Fibroblast of peridontal ligament (primary cell): ENCODE results near the gene PRKACG.
"Not testable (repeated sequence)": the region's sequence is repeated elsewhere in the genome, so short reads cannot be mapped to it uniquely, and the experiment has no call there.

Source experiments
- DNase-seq: peaks from one replicate; pipeline ENCODE4 v3.0.0-alpha.2; 2010; ENCODE audit errors: extremely low read depth

Gene PRKACG

DNA sequence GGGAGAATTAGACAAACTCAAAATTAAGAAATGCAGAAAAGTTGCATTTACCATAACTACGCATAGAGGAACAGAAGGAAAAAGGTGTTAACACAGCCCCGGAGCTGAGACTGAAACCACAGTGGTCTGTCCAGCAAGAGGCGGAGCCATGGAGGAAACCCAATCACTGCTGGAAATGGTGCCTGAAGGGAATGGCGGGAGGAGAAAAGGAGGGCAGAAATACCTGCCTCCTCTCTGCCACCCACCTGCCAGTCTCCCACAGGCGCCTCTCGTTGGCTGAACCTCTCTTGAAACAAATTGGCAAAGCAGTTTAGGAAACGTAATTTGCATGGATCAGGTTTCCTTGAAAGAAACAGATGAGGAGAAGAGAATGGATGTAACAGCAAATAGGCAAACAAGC lies 9.7 kb upstream of the PRKACG start:
- no peak for DNase-seq

- no peak for DNase-seq
These were observed 6.6 kb upstream of the PRKACG start for GRCh38 chr9:69020301-69021145.

DNA sequence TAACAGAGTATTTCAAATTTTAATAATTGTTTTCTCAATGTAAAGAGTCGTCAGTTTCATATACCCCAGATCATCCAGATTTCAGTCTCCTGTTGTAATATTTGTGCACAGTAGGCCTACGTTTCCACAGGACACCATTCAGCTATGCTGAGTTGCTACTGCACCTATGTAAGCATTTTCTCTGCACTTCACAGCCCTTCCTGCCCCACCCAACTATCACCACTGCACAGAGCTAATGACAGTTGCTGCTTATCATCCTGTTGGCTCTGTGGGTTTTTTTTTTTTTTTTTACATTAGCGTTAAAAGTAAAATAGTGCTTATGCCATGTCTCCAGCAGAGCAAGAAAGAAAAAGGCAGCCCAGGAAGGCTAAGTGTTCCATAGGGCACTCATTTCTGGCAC lies 5.9 kb upstream of the PRKACG start:
- DNase-seq = no peak

DNA sequence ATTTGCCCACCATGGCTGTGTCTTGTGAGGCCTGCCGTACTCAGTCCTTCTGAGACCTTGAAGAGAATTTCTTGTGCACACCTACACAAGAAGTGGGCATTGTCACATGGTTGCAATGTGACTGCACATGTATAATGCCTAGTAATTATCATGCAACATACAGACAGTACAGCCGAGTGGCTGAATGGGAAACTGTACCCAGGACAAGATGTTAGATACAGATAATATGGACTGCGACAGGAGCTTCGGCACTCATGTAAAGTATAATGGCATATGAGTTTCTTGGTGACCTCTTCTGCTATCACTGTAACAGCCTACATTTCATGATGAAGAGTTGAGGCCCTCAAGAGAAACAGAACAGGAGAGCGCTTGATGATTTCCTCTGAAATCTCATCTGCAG lies 4.8 kb upstream of the PRKACG start:
- DNase-seq = no peak

DNA sequence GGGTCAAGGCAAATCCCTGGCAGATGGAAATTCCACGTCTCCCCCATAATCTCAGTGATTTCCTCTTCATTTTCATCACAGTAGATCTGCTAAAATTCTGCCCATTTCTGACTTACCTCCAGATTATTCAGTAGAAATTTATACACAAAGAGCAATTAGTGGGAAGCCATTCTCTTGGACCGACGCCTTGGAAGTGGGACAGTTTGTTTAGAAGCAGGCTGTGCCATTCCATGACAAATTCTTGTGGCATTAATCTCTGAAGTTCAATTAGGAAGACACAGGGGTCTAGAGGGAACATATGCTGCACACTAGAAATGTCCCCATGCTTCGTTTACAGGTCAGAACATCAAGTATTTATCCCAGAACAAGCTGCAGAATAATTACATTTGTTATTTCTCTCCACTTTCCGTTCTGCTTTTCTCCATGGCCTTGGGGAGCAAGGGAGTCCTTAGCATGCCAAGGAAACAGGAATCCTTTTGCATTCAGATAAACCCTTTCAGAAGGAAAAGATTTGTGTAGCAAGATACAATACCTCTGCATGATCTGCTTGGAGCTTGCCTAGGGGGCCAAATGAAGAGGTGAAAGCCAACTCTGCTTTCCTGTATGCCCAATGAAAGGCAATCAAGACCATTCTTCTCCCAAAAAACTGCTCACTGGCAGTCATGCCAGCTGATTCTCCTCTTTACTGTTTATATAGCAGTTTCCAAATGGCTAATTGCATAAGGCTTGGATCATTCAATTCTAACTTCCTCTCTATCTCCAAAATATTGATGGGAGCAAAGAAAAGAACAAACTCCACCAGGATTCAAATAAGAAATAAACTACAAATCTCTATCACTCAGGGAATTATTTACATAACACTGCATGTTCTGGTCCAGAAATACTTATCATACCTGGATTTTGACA lies 2.5 kb upstream of the PRKACG start:
- no peak for DNase-seq

GRCh38 chr9:69013382-69013727 lies 558 bp downstream of the PRKACG start:
- no peak for DNase-seq

- DNase-seq = no peak
These were observed 1.1 kb downstream of the PRKACG start for GRCh38 chr9:69012696-69013381.

GRCh38 chr9:69009708-69010107 lies 4.2 kb downstream of the PRKACG start:
- DNase-seq = no peak

DNA sequence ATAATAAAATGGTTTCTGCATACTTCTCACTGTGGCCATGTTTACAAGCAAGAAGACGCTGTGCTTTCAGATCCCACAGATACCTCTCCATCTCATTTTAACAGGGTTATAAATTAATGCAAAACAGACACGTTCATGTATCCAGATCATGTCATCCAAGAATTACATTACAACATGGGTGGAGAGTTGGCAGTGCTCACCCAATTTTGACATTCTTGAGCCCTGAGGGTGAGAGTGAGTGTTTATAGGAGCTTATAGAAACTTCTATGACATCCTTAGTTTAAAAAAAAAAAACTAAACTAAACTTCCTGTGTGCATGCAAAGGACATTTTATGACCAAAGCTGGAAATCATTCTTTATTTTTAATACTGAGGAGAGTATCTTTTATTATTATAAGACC lies 9.1 kb downstream of the PRKACG start:
- peak; percentile 28 for DNase-seq

DNA sequence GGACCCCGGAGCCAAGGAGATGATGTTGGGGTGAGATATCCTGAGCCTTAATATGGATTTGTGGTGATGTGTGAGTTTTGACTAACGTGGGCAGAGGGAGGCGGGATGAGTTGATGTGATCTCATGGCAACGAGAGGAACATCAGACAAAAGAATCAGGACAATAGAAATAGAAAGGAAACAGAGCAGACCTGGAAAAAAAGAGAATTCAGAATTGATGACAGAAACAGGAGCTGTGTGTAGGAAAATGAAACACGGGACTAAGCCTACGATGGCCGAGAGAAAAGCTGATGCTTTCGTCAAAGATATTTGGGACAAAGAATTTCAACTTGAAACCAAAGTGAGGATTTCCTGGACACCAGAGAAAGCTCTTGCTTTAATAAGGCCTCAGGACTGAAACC lies 10.9 kb downstream of the PRKACG start:
- no peak for DNase-seq

DNA sequence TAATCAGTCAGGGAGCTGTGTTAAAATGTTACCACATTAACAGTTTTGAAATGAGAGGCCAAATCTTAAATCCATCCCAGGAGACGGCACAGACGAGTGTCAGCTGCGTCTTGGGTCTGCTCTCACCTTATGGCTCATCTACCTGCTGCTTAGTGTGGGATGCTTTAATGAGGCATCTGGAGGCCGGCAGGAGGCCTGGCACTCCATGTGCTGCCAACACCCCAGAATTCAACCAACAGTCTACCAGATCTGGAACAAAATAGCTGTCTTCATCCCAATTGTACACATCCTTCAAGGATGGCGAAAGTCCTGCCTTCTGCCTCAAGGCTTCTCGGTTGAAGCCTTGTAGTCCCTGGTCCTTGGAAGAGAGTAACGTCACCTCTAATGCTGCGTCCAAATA lies 12.0 kb downstream of the PRKACG start:
- DNase-seq = no peak

DNA sequence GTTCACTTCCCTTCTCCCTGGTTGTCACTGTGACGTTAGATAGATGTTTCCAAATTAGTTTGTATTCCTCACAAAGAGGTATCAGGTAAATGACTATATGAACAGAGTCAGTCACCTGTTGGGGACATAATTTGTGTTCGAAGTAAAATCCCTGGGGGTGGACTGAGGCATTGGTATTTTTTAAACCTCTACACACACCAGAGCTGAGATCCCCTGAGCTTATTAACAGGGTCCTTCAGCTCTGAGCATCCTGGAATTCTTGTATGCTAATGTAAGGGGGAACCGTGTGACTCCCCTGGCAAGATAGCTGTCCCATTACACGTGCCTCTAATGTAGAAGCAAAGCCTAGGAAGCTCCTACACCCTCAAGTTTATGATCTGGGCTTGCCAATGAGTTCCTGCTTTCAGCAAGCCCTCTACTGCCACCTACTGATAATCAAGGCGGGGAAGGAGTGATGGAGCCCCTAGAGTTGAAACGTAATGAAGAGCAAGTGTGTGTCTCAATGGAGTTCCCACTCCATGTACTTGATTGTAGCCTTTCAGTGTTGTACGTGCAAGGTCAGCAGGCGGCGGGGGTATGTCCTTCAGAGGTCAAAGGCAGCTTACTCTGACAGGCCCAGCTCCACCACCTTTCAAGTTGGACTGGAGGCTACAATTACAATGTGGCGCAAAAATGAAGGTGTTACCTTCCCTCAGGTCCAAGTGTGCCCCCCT lies 14.4 kb downstream of the PRKACG start:
- DNase-seq = peak; percentile 68

- no peak for DNase-seq
These were observed 15.1 kb downstream of the PRKACG start for GRCh38 chr9:68998812-68999211.

GRCh38 chr9:68998385-68998784 lies 15.5 kb downstream of the PRKACG start:
- DNase-seq = no peak

- DNase-seq = no peak
These were observed 16.2 kb downstream of the PRKACG start for GRCh38 chr9:68997666-68998065.

DNA sequence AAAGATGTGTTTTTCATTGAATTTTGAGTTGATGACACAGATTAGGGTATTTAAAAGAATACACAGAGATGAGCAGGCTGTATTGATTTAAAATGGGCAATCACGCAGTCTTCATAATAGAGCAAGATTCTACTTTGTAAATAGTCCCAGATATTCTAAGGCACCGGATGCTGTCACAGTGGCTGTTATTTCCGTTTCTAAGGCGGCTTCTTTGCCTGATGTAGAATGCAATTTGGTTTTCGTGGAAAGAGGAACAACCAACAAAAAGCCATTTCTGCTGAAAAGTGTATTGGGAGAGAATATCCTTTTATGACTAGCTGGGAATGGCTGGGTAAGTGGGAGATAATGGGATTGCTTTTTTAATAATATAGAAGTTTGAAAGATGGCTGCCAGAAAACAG lies 17.5 kb downstream of the PRKACG start:
- DNase-seq = no peak

DNA sequence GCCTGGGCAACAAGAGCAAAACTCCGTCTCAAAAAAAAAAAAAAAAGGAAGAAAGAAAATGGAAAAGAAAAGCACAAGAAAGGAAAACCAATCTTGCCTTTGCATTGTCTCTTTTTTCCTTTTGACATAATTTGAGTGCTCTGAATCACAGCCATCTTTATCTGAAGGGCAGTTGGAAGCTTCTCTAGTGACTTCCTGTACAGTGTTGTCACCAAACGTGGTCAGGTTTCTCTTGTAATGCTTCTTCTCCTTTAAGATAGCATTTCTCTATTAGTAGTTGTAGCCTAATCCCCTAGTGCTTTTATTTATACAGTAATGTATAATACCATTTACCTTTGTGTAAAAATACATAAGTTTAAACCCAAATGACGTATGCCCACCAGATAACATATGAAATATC lies 18.1 kb downstream of the PRKACG start:
- DNase-seq = no peak

DNA sequence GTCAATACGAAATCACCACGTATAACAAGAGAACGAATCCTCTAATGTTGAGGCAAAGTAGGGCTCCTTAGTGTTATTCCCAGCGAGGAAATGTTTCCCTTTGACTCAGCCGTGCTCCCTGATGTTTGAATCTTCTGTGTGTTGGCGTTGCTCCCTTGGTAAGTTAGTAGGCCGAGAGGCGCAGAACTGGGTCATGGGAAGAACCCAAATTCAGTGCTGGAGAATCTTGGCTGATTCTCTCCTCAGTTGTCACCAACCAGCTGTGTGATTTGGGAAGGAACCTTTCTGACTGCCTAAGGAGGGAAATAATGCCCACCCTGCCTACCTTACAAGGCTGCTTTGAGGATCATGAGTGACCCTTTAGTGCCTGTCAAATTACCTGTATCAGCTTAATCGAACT lies 22.5 kb downstream of the PRKACG start:
- DNase-seq = no peak

GRCh38 chr9:68986949-68987348 lies 27.0 kb downstream of the PRKACG start:
- DNase-seq = not testable (repeated sequence)

DNA sequence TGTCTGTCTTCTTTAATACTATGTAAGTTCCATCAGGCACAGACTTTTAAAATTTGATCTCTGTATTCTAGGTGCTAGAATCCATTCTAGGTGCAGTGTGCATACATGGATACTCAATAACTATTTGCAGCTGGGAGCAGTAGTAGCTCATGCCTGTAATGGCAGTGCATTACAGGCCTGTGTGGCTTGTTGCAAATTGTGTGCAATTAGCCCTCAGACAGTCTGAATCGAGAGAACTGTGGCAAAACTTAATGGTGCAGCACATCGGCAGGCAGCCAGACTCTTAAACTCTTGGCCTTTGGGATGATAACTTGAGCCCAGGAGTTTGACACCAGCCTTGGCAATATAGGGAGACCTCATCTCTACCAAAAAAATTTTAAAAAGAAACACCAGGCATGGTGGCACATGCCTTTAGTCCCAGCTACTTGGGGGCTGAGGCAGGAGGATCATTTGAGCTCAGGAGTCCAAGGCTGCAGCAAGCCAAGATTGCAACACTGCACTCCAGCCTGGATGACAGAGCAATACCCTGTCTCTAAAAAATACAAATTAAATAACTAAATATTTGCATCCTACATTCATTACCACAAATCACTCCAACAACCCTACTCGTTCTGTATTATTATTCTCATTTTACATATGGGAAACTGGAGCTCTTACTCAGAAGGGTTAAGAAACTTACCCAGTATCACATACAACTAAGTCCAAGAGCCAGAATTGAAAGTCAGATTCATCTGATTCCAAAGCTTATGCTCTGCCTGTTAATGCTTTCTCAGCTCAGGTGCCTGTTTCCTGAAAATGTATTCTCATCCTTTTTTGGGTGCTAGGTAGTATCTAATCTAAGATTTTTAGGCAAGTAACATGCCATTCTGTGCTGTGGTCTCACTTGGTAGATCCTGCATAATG lies 30.1 kb downstream of the PRKACG start:
- DNase-seq = no peak

DNA sequence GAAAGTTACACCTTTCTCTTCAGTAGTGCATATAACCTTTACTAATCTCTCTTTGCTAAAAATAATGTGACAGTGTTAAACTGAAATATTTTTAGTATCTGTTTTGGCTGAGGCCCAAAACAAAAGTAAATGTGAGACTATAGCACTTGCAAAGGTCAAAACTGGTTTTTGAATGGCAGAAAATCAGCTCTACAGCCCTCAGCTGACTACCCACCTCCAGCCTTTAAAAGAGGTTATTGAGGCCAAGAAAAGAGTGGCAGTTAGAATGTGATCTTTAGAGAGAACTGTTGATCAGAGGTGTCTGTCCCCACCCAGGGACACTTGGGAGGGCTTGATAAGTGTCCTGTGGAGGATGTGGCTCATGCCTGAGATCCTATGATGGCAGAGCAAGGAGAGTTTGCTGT lies 30.9 kb downstream of the PRKACG start:
- no peak for DNase-seq
